T-helper 2 cell treated with Interferon-gamma antibody and Interleukin-4, amounts not matched to agents 100 ng/mL and 5 ng/mL, for 36 hours (primary cell): ENCODE results near the gene SERTAD2. TPM values are rescaled to one million over a fixed set of nuclear protein-coding genes. Genes with fewer than 3 reads are reported as not detected.

ENCODE experiments used
- intact Hi-C: fragments of 100-400 bp; cut with micrococcal nuclease; formaldehyde crosslinking; loops from one replicate; pipeline ENCODE4 v1.15.1; 2023
- total RNA-seq: library from RNA; stranded (reverse); gene quantifications from 2 replicates; pipeline ENCODE4 v1.2.3, GENCODE V29; 2022

SERTAD2 gene
- total RNA-seq, 1 donor from 2014 or later, result 24.6 TPM

DNA sequence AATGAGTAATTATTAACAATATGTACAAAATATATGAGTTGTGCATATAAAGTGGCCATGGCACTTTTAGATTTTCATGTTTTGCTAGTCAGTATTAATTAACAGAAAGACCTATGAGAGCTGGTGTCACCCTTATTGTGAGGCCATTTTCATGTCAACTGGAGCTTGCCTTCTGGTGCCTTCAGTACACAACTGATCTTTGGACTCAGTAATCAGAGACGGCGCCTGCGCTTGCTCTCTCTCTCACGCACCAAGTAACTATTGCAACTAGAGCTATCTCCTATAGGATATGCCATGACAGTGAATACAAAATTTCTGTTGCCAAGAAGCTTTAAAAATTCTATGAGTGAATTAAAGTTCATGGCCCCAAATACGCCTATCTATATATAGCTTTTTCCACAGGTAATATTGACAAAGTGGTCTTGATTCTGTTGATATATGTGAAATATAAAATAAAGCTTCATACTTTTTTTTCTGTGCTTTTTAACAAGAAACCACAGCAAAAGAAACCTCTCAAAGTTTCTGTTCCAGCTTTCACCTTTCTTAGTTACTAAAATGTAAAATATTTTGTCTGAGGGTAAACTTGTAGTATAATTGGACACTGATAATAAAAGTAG, 2.9 kb downstream of the SERTAD2 start:
- intact Hi-C loops, result loop anchor here (5.0 to 10.0 kb wide), 2 partner anchors 406 to 574 kb away; partner anchors contain the start of genes ACTR2 and CEP68

- intact Hi-C loops, result loop anchor here (5.0 to 10.0 kb wide), 2 partner anchors 407 to 575 kb away; partner anchors contain the start of genes ACTR2 and CEP68
Measured at GRCh38 chr2:64650296-64650695, 3.4 kb downstream of the SERTAD2 start.

DNA sequence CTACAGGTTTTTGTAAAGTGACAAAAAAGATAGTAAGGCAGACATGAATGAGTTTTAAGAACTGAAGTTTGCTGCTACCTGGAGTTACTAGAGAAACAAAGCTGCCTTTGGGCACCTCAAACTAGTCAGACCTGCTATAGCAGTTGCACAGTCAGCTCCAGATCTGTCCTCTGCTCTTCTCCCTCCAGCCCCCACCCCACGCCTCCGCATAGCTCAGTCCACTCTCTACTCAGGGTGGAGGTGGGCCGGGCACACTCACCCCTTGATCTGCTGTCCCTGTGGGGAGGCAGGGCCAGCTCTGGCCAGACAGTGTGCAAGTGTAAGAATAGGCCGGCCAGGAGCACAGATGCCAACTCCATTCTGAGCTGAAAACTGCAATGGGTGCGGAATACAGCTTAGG, 4.1 kb downstream of the SERTAD2 start:
- intact Hi-C loops, result loop anchor here (5.0 to 10.0 kb wide), 4 partner anchors 168 to 575 kb away; partner anchors contain the start of genes ACTR2 and CEP68

DNA sequence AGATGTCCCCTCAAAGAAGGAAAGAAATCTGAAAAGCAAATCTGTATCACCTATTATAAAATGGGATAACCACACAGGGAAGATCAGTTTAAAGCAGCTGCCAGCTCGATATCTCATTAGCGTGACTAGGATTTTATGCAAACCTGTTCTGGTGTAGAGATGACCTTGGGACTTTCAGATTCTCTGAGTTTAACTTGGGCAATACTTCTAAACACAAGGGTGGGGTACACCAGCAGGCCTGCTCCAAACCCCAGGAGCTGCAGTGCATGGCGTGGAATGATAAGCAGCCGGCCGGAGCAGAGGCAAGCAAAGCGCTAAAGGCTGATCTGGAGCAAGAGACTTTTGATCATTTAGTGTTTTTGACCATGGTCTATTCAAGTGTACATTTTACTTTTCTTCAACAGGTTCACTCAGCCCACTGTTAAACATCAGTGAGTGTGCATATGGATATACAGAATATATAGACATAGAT, 4.7 kb downstream of the SERTAD2 start:
- intact Hi-C loops, result loop anchor here (5.0 kb wide), 2 partner anchors 168 to 322 kb away; no protein-coding TSS in a partner anchor

DNA sequence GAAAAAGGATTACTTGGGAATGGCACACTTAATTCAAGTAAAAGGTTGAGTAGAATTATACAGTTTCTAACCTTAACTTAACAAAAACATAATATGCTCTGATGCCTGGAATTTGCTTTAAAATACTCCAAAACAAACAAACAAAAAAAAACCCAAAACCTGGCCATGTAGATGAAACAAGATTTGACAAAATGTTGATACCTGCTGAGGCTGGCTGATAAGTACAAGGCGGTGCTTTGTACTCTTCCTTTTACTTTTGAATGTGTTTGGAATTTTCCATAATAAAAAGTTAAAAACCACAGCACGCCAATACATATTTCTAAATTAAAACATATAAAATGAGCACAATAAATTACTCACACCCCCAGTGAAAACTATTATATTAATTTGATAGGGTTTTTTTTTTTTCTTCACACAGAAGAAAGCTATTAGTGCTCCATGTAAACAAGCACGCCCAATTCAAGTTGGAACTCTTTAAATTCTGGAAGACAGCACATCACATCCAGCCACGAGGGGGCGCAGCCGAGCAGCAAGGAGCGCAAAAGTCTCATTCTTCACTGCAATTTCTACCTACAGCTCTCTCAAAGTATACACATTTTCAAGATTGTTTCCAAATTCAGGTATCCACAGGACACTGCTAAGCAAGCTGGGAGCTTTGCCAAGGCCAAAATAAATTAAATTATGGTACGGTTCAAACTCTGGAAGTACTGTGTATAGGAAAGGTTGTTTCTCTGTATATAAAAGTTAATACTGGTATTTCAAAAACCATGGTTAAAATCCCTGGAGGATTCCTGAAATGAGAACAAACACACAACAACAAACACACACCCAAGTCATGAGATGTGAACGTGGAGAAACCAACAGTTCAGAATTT, 7.5 kb downstream of the SERTAD2 start:
- intact Hi-C loops, result loop anchor here (1.0 to 5.0 kb wide), 6 partner anchors 59 to 319 kb away; no protein-coding TSS in a partner anchor

DNA sequence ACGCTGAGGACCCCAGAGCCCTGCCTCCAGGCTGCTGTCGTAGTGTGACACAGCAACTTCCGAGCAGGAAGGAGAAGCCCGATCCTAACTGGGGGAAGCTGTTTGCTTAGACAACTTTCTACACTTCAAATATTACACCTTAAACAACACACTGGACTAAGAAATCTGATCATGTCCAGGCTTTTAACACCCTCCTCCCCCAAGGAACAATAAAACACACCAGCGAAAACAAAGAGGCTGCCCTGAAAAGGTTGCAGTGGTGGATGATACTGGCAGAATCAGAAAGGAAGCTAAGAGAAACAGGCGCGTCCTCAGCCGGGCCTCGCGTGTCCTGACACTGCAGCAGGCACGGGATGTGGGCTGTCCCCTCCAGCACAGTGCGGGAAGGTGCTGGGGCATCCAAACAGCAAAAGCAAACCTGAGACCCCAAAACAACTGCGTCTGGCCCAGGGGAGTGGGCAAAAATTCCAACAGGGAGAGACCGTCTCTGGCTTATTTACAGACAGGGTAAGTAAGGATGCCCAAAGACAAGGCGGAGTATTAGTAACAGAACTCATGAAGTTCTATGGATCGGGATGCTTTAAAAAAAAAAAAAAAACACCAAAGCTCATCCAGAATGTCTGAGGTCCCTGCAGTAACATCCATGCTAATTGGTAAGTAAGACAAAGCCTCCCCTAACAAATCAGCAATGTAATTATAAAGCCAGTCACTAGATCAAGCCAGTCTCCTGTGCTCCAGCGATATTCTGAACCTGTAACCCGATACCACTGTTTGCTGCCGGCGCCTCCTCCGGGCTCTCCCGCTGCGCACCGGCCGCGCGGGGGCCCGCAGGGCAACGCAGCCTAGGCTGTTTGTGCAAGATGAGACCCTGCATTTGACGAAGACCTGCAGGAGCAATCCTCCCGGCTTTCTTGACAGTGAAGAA, 9.0 kb downstream of the SERTAD2 start:
- intact Hi-C loops, result loop anchor here (1.0 to 5.0 kb wide), 5 partner anchors 9 to 317 kb away; partner anchors contain the start of genes AFTPH and SERTAD2

GRCh38 chr2:64643838-64644457, 9.8 kb downstream of the SERTAD2 start:
- intact Hi-C loops, result loop anchor here (1.0 to 2.0 kb wide), 3 partner anchors 9 to 119 kb away; partner anchors contain the start of genes AFTPH and SERTAD2

- intact Hi-C loops, result no loop called here
Measured at GRCh38 chr2:64641599-64641998, 12.1 kb downstream of the SERTAD2 start.

GRCh38 chr2:64640153-64641044, 13.3 kb downstream of the SERTAD2 start:
- intact Hi-C loops, result no loop called here

- intact Hi-C loops, result no loop called here
Measured at GRCh38 chr2:64639691-64640090, 14.0 kb downstream of the SERTAD2 start.

- intact Hi-C loops, result no loop called here
Measured at GRCh38 chr2:64638502-64639120, 15.1 kb downstream of the SERTAD2 start.

GRCh38 chr2:64637931-64638330, 15.8 kb downstream of the SERTAD2 start:
- intact Hi-C loops, result no loop called here

DNA sequence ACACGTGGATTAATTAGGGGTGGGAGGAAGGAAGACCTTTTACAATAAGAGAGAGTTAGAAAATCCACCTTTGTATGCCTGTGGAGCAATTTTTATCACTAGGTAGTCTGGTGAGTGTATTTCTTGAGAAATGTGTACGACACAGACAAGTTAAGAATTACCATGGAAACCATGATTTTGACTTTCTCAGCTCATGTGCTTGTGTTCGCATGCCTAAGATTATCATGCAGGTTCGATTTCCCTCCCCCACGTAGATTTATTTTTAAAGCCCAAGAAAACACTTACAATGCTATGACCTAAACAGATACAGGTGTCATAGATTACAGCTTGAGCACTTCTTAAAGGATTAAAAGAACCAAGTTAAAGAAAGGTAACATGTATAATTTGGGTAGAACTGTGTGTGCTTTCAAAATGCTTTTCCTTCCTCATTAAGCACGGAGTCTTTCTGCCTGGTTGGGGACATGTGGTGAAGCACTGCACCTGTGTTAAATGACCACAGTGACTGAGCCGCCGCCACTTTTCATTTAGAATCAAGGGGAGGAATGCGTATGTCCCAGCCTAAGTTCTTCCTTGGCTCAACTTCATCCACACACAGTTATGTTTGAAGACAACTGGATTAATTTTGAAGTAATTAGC, 16.6 kb downstream of the SERTAD2 start:
- intact Hi-C loops, result no loop called here

GRCh38 chr2:64635976-64636911, 17.5 kb downstream of the SERTAD2 start:
- intact Hi-C loops, result no loop called here

DNA sequence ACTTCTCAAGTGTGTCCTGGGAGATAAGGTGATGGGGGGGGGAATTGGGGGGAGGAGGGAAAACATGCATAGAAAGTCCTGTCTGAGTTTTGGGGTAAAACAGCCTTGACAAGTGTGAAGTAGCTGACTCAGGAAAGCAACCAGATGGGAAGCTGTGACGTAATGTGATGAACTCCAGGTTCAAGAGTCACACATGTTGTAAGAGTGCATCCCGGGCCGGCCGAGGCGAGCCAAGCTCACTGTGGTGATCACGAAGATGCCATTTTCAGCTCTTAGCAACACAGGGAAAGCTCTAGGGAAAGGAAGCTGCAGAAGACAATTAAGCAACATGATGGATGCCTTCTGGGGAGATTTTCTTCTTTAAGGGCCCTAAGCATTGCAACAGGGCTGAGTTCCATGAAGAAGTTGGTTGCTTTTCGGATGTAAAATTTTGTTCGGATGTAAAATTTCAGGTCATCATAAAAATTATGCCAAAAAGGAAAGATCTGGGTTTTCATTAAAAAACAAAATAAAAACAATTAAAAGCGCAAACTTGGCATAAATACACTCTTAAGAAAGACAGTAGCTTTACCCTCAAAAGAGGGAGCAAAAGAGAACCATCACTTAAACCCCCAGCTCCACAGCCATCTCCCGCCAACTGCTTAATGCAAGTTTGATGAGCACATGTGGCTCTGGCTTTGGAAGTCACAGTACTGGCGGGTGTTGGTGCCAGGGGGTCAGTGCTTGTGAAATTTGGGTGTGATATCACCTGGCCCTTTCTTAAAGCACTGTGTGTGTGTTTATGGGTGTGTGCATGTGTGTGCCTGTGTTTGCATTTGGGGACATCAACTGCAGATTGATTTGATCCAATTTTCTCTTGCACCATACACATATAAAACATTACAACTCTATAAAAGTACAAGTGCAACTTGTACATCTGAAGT, 19.1 kb downstream of the SERTAD2 start:
- intact Hi-C loops, result no loop called here
